Mammary epithelial cell (primary cell): Measurements from ENCODE around the gene GRHL3.

Source experiments
- CTCF ChIP-seq, 2 donors: IDR thresholded peaks in 1 of 2; conservative IDR thresholded peaks in 1 of 2; 2 replicates each; pipeline ENCODE4 v1.5.1; 2011 to 2012; ENCODE audit warnings: inconsistent platforms in 2 of 2, low read length in 2 of 2, mild to moderate bottlenecking in 2 of 2, control low read depth in 1 of 2, low read depth in 1 of 2; ENCODE audit not compliant: insufficient read depth in 1 of 2; ENCODE audit errors: extremely low read depth in 1 of 2
- EZH2 ChIP-seq: IDR thresholded peaks from 2 replicates; pipeline ENCODE4 v1.6.1; 2012; ENCODE audit warnings: low read length, inconsistent platforms, borderline replicate concordance

- no peak for TF ChIP-seq CTCF (conservative IDR thresholded peaks at IDR 0.05 in 1 of 2, IDR thresholded peaks at IDR 0.05 in 1 of 2; ENCODE audit: extremely low read depth in 1 of 2, insufficient read depth in 1 of 2, low read depth in 1 of 2, low read length in 2 of 2)
- no peak for TF ChIP-seq EZH2
Measured at GRCh38 chr1:24392982-24393650, 74.0 kb downstream of the GRHL3 start.
